HepG2 (cell line): ENCODE results near the gene CDC42EP1. TPM values are rescaled to one million over a fixed set of nuclear protein-coding genes. Genes with fewer than 3 reads are reported as not detected.
A peak's percentile ranks its signal among the peaks of the same experiment; 100 is the strongest.

Experiments used
- FOXA3 ChIP-seq: IDR thresholded peaks from 2 replicates; pipeline ENCODE4 v1.6.1; 2016; ENCODE audit warnings: missing genetic modification reagents, missing compliant biosample characterization
- HNF4G ChIP-seq, 2 experiments: sonication (generic) in 1 of 2; formaldehyde crosslinking in 1 of 2; IDR thresholded peaks; 2 replicates each; pipeline versions ENCODE4 v1.4.0 to v1.6.1; 2011 to 2020; ENCODE audit warnings: borderline replicate concordance in 2 of 2, low read depth in 2 of 2, mild to moderate bottlenecking in 2 of 2, low read length in 1 of 2, missing genetic modification reagents in 1 of 2, moderate library complexity in 1 of 2
- PHF20 ChIP-seq: sonication (generic); formaldehyde crosslinking; IDR thresholded peaks from 2 replicates; pipeline ENCODE4 v1.5.0; 2020; ENCODE audit warnings: mild to moderate bottlenecking, missing genetic modification reagents
- SOX5 ChIP-seq: IDR thresholded peaks from 2 replicates; pipeline ENCODE4 v1.6.1; 2016; ENCODE audit warnings: borderline replicate concordance
- SP4 ChIP-seq: sonication (generic); formaldehyde crosslinking; IDR thresholded peaks from 2 replicates; pipeline ENCODE4 v1.8.1; 2023; ENCODE audit warnings: mild to moderate bottlenecking, missing genetic modification reagents
- TSC22D2 ChIP-seq: sonication (generic); formaldehyde crosslinking; IDR thresholded peaks from 2 replicates; pipeline ENCODE4 v1.5.1; 2020; ENCODE audit warnings: missing genetic modification reagents, mild to moderate bottlenecking, borderline replicate concordance
- ZFP36L1 ChIP-seq: sonication (generic); formaldehyde crosslinking; IDR thresholded peaks from 2 replicates; pipeline ENCODE4 v1.8.0; 2022; ENCODE audit warnings: mild to moderate bottlenecking, missing genetic modification reagents, moderate library complexity
- ZNF430 ChIP-seq: sonication (generic); formaldehyde crosslinking; IDR thresholded peaks from 2 replicates; pipeline ENCODE4 v1.9.0; 2021; ENCODE audit warnings: mild to moderate bottlenecking, missing genetic modification reagents
- ZNF543 ChIP-seq: sonication (generic); formaldehyde crosslinking; IDR thresholded peaks from 2 replicates; pipeline ENCODE4 v1.4.0; 2020; ENCODE audit warnings: mild to moderate bottlenecking, missing genetic modification reagents
- ZNF816 ChIP-seq: sonication (generic); formaldehyde crosslinking; IDR thresholded peaks from 2 replicates; pipeline ENCODE4 v1.8.0; 2022; ENCODE audit warnings: missing genetic modification reagents, mild to moderate bottlenecking, borderline replicate concordance
- polyA plus RNA-seq, 8 experiments: library from polyadenylated mRNA; depleted of rRNA in 3 of 8; stranded (reverse) in 7 of 8; unstranded in 1 of 8; fragments of >200 nt; fragmentation: Illumina TruSeq in 4 of 8; extraction: Trizol in 4 of 8; gene quantifications; 2 replicates each; pipeline versions ENCODE4 v1.2.1 to v1.2.3, GENCODE V29; 2011 to 2016; ENCODE audit warnings: low read depth in 4 of 8, missing spikeins in 1 of 8, mixed read lengths in 1 of 8; ENCODE audit not compliant: insufficient read depth in 1 of 8
- total RNA-seq, 5 experiments: library from RNA; depleted of rRNA; stranded (reverse); fragments of >200 nt; fragmentation: Illumina TruSeq; extraction: Trizol; gene quantifications; 2 replicates each; pipeline ENCODE4 v1.2.3, GENCODE V29; 2016; ENCODE audit warnings: low read depth in 1 of 5
- TF ChIP-seq, protein P1 (sequence below): sonication (generic); formaldehyde crosslinking; IDR thresholded peaks from 2 replicates; pipeline ENCODE4 v1.8.0; 2022; ENCODE audit warnings: mild to moderate bottlenecking, missing genetic modification reagents, borderline replicate concordance
- TF ChIP-seq, protein P2 (sequence below): sonication (generic); formaldehyde crosslinking; IDR thresholded peaks from 2 replicates; pipeline ENCODE4 v1.4.0; 2020; ENCODE audit warnings: missing genetic modification reagents, borderline replicate concordance
- TF ChIP-seq, protein P3 (sequence below): sonication (generic); formaldehyde crosslinking; IDR thresholded peaks from 2 replicates; pipeline ENCODE4 v1.8.0; 2022; ENCODE audit warnings: missing genetic modification reagents, low read depth, mild to moderate bottlenecking, borderline replicate concordance
- TF ChIP-seq, protein P4 (sequence below): sonication (generic); formaldehyde crosslinking; IDR thresholded peaks from 2 replicates; pipeline ENCODE4 v1.8.0; 2022; ENCODE audit warnings: mild to moderate bottlenecking, missing genetic modification reagents
- TF ChIP-seq, protein P5 (sequence below): sonication (generic); formaldehyde crosslinking; IDR thresholded peaks from 2 replicates; pipeline ENCODE4 v1.5.1; 2020; ENCODE audit warnings: mild to moderate bottlenecking, missing genetic modification reagents, moderate library complexity
- TF ChIP-seq, protein P6 (sequence below): sonication (generic); formaldehyde crosslinking; IDR thresholded peaks from 2 replicates; pipeline ENCODE4 v1.4.0; 2020; ENCODE audit warnings: missing genetic modification reagents

CDC42EP1 gene
- total and polyA plus RNA-seq, 2 of the 13 experiments (the other 11 are each of a cell fraction or from before 2014, with no cell fraction given) = 17.1 to 29.5 TPM

DNA sequence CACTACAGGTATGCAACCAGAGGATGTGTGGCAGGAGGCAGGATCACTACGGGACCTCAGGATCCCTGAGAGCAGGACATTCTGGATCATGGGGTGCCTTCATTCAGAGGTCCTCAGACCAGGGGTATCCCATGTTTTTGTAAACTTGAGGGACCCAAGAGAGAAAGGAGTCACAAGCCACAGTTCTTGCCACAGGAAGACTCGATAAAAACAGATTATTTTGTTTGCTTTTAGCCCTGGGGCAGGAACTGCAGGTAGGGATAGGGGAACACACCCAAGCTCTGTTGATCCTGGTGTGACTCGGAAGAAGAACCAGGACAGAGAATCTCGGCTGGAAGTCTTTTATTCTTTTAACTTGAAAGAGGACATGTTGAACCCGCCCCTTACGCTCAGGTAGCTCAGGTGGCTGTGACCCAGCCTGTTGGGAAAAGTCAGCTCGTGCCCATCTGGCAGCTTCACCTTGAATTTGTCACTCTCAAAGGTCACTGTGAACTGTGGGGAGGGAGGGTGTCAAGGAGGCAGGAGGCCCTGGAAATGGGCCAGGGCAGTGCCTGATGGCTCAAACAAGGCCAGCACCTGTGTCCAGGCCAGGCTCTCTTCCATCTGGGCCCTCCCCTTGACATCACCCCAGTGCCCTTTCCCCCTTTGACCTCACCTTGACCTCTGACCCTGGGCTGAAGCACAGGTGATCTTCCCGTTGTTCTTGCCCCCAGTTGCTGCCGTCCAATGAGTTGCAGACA is 9.8 kb downstream of the CDC42EP1 start (continued):
- TF ChIP-seq, protein P1, sequence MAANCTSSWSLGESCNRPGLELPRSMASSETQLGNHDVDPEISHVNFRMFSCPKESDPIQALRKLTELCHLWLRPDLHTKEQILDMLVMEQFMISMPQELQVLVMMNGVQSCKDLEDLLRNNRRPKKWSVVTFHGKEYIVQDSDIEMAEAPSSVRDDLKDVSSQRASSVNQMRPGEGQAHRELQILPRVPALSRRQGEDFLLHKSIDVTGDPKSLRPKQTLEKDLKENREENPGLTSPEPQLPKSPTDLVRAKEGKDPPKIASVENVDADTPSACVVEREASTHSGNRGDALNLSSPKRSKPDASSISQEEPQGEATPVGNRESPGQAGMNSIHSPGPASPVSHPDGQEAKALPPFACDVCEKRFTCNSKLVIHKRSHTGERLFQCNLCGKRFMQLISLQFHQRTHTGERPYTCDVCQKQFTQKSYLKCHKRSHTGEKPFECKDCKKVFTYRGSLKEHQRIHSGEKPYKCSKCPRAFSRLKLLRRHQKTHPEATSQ (CRISPR knock-in tag) = peak; percentile 66; the same call in 1 of the 2 replicates
- TF ChIP-seq ZFP36L1 (CRISPR knock-in tag) (peak; percentile 82; the same call in 1 of the 2 replicates), ZNF816 (CRISPR knock-in tag) (no peak), HNF4G (IDR thresholded peaks at IDR 0.05; ENCODE audit: borderline replicate concordance, low read depth, low read length) (peak; percentile 52; the same call in 1 of the 2 replicates), HNF4G (CRISPR knock-in tag; IDR thresholded peaks at IDR 0.05; ENCODE audit: borderline replicate concordance, low read depth) (no peak), FOXA3 (peak; percentile 54), SP4 (no peak), TSC22D2 (0 out of 2 replicates have a peak, but pooled peaks have one; percentile 28), PHF20 (0 out of 2 replicates have a peak, but pooled peaks have one; percentile 21), SOX5 (CRISPR knock-in tag) (peak; percentile 33; the same call in 1 of the 2 replicates), ZNF543 (CRISPR knock-in tag) (no peak), ZNF430 (CRISPR knock-in tag) (no peak)
- TF ChIP-seq, protein P2, sequence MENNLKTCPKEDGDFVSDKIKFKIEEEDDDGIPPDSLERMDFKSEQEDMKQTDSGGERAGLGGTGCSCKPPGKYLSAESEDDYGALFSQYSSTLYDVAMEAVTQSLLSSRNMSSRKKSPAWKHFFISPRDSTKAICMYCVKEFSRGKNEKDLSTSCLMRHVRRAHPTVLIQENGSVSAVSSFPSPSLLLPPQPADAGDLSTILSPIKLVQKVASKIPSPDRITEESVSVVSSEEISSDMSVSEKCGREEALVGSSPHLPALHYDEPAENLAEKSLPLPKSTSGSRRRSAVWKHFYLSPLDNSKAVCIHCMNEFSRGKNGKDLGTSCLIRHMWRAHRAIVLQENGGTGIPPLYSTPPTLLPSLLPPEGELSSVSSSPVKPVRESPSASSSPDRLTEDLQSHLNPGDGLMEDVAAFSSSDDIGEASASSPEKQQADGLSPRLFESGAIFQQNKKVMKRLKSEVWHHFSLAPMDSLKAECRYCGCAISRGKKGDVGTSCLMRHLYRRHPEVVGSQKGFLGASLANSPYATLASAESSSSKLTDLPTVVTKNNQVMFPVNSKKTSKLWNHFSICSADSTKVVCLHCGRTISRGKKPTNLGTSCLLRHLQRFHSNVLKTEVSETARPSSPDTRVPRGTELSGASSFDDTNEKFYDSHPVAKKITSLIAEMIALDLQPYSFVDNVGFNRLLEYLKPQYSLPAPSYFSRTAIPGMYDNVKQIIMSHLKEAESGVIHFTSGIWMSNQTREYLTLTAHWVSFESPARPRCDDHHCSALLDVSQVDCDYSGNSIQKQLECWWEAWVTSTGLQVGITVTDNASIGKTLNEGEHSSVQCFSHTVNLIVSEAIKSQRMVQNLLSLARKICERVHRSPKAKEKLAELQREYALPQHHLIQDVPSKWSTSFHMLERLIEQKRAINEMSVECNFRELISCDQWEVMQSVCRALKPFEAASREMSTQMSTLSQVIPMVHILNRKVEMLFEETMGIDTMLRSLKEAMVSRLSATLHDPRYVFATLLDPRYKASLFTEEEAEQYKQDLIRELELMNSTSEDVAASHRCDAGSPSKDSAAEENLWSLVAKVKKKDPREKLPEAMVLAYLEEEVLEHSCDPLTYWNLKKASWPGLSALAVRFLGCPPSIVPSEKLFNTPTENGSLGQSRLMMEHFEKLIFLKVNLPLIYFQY (CRISPR knock-in tag) = peak; percentile 30; the same call in 1 of the 2 replicates
- TF ChIP-seq, protein P3, sequence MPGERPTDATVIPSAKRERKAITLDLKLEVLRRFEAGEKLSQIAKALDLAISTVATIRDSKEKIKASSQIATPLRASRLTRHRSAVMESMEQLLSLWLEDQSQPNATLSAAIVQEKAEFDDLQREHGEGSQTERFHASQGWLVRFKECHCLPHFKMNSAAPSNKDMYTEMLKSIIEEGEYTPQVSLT (CRISPR knock-in tag) = no peak
- TF ChIP-seq, protein P4, sequence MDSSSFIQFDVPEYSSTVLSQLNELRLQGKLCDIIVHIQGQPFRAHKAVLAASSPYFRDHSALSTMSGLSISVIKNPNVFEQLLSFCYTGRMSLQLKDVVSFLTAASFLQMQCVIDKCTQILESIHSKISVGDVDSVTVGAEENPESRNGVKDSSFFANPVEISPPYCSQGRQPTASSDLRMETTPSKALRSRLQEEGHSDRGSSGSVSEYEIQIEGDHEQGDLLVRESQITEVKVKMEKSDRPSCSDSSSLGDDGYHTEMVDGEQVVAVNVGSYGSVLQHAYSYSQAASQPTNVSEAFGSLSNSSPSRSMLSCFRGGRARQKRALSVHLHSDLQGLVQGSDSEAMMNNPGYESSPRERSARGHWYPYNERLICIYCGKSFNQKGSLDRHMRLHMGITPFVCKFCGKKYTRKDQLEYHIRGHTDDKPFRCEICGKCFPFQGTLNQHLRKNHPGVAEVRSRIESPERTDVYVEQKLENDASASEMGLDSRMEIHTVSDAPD (CRISPR knock-in tag) = peak; percentile 68; the same call in 1 of the 2 replicates
- TF ChIP-seq, protein P5, sequence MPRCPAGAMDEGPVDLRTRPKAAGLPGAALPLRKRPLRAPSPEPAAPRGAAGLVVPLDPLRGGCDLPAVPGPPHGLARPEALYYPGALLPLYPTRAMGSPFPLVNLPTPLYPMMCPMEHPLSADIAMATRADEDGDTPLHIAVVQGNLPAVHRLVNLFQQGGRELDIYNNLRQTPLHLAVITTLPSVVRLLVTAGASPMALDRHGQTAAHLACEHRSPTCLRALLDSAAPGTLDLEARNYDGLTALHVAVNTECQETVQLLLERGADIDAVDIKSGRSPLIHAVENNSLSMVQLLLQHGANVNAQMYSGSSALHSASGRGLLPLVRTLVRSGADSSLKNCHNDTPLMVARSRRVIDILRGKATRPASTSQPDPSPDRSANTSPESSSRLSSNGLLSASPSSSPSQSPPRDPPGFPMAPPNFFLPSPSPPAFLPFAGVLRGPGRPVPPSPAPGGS (CRISPR knock-in tag) = no peak
- TF ChIP-seq, protein P6, sequence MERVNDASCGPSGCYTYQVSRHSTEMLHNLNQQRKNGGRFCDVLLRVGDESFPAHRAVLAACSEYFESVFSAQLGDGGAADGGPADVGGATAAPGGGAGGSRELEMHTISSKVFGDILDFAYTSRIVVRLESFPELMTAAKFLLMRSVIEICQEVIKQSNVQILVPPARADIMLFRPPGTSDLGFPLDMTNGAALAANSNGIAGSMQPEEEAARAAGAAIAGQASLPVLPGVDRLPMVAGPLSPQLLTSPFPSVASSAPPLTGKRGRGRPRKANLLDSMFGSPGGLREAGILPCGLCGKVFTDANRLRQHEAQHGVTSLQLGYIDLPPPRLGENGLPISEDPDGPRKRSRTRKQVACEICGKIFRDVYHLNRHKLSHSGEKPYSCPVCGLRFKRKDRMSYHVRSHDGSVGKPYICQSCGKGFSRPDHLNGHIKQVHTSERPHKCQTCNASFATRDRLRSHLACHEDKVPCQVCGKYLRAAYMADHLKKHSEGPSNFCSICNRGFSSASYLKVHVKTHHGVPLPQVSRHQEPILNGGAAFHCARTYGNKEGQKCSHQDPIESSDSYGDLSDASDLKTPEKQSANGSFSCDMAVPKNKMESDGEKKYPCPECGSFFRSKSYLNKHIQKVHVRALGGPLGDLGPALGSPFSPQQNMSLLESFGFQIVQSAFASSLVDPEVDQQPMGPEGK (CRISPR knock-in tag) = peak; percentile 69
